HepG2 (cell line): Measurements from ENCODE around the gene BRMS1. TPM values are rescaled to one million over a fixed set of nuclear protein-coding genes. Genes with fewer than 3 reads are reported as not detected.

Source experiments
- HIVEP1 ChIP-seq: sonication (generic); formaldehyde crosslinking; IDR thresholded peaks from 2 replicates; pipeline ENCODE4 v1.4.0; 2020; ENCODE audit warnings: mild to moderate bottlenecking, missing genetic modification reagents
- IRF2 ChIP-seq: IDR thresholded peaks from 2 replicates; pipeline ENCODE4 v1.6.1; 2018; ENCODE audit warnings: missing genetic modification reagents, missing compliant biosample characterization
- KIAA2018 ChIP-seq: sonication (generic); formaldehyde crosslinking; IDR thresholded peaks from 2 replicates; pipeline ENCODE4 v1.5.0; 2020; ENCODE audit warnings: mild to moderate bottlenecking, missing genetic modification reagents, borderline replicate concordance
- NFYB ChIP-seq: sonication (generic); formaldehyde crosslinking; IDR thresholded peaks from 2 replicates; pipeline ENCODE4 v1.4.0; 2020; ENCODE audit warnings: missing genetic modification reagents
- REL ChIP-seq: sonication (generic); formaldehyde crosslinking; conservative IDR thresholded peaks from 2 replicates; pipeline ENCODE4 v1.8.0; 2022; ENCODE audit warnings: mild to moderate bottlenecking, missing genetic modification reagents, moderate library complexity
- SRSF9 ChIP-seq: fragments of 200-400 bp; formaldehyde crosslinking; IDR thresholded peaks from 2 replicates; pipeline ENCODE4 v1.6.1; 2018; ENCODE audit warnings: borderline replicate concordance, mild to moderate bottlenecking, low read depth, low read length; ENCODE audit not compliant: insufficient read depth, poor library complexity, severe bottlenecking
- ZMYM3 ChIP-seq: sonication (generic); formaldehyde crosslinking; IDR thresholded peaks from 2 replicates; pipeline ENCODE4 v1.5.1; 2020; ENCODE audit warnings: mild to moderate bottlenecking, missing genetic modification reagents
- ZNF101 ChIP-seq: sonication (generic); formaldehyde crosslinking; IDR thresholded peaks from 2 replicates; pipeline ENCODE4 v1.4.0; 2020; ENCODE audit warnings: mild to moderate bottlenecking, low read depth, missing genetic modification reagents, borderline replicate concordance
- ZNF460 ChIP-seq: sonication (generic); formaldehyde crosslinking; IDR thresholded peaks from 2 replicates; pipeline ENCODE4 v1.5.1; 2020; ENCODE audit warnings: missing genetic modification reagents, mild to moderate bottlenecking, borderline replicate concordance
- ZNF646 ChIP-seq: sonication (generic); formaldehyde crosslinking; IDR thresholded peaks from 2 replicates; pipeline ENCODE4 v1.9.0; 2021; ENCODE audit warnings: mild to moderate bottlenecking, missing genetic modification reagents
- ZNF772 ChIP-seq: sonication (generic); formaldehyde crosslinking; IDR thresholded peaks from 2 replicates; pipeline ENCODE4 v1.5.0; 2020; ENCODE audit warnings: mild to moderate bottlenecking, missing genetic modification reagents
- ZNF841 ChIP-seq: sonication (generic); formaldehyde crosslinking; IDR thresholded peaks from 2 replicates; pipeline ENCODE4 v1.8.1; 2023; ENCODE audit warnings: missing genetic modification reagents, borderline replicate concordance
- polyA plus RNA-seq, 8 experiments: library from polyadenylated mRNA; depleted of rRNA in 3 of 8; stranded (reverse) in 7 of 8; unstranded in 1 of 8; fragments of >200 nt; fragmentation: Illumina TruSeq in 4 of 8; extraction: Trizol in 4 of 8; gene quantifications; 2 replicates each; pipeline versions ENCODE4 v1.2.1 to v1.2.3, GENCODE V29; 2011 to 2016; ENCODE audit warnings: low read depth in 4 of 8, missing spikeins in 1 of 8, mixed read lengths in 1 of 8; ENCODE audit not compliant: insufficient read depth in 1 of 8
- total RNA-seq, 5 experiments: library from RNA; depleted of rRNA; stranded (reverse); fragments of >200 nt; fragmentation: Illumina TruSeq; extraction: Trizol; gene quantifications; 2 replicates each; pipeline ENCODE4 v1.2.3, GENCODE V29; 2016; ENCODE audit warnings: low read depth in 1 of 5

BRMS1 gene
- total and polyA plus RNA-seq, 2 of the 13 experiments (the other 11 are each of a cell fraction or from before 2014, with no cell fraction given) = 15.8 to 55.7 TPM

GRCh38 chr11:66328302-66329144, 16.4 kb downstream of the BRMS1 start (continued):
- TF ChIP-seq NFYB (CRISPR knock-in tag) (no peak), ZMYM3 (CRISPR knock-in tag) (peak; percentile 78; the same call in 1 of the 2 replicates), ZNF460 (no peak), ZNF646 (CRISPR knock-in tag) (peak; percentile 15; the same call in 1 of the 2 replicates), ZNF841 (CRISPR knock-in tag) (no peak), IRF2 (CRISPR knock-in tag) (peak; percentile 81; the same call in 1 of the 2 replicates), ZNF772 (CRISPR knock-in tag) (no peak; the same call in 1 of the 2 replicates), HIVEP1 (CRISPR knock-in tag) (peak; percentile 66; the same call in 1 of the 2 replicates), SRSF9 (no peak), ZNF101 (CRISPR knock-in tag) (no peak), REL (CRISPR knock-in tag) (no peak), KIAA2018 (CRISPR knock-in tag) (no peak)
